Measurements from ENCODE around the gene LAP3.

The LAP3 gene

GRCh38 chr4:17657090-17657489 is 80.1 kb downstream of the LAP3 start:
- TF ChIP-seq, protein P1, sequence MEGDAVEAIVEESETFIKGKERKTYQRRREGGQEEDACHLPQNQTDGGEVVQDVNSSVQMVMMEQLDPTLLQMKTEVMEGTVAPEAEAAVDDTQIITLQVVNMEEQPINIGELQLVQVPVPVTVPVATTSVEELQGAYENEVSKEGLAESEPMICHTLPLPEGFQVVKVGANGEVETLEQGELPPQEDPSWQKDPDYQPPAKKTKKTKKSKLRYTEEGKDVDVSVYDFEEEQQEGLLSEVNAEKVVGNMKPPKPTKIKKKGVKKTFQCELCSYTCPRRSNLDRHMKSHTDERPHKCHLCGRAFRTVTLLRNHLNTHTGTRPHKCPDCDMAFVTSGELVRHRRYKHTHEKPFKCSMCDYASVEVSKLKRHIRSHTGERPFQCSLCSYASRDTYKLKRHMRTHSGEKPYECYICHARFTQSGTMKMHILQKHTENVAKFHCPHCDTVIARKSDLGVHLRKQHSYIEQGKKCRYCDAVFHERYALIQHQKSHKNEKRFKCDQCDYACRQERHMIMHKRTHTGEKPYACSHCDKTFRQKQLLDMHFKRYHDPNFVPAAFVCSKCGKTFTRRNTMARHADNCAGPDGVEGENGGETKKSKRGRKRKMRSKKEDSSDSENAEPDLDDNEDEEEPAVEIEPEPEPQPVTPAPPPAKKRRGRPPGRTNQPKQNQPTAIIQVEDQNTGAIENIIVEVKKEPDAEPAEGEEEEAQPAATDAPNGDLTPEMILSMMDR (conservative IDR thresholded peaks at IDR 0.05; ENCODE audit: low read depth) = no peak
- no peak overlapping the region for H3K27ac ChIP-seq
- CTCF ChIA-PET = no interaction called here
- POLR2A ChIA-PET (ENCODE audit: low non-redundant PET) = no interaction called here
- no peak for DNase-seq (ENCODE audit: low spot score)

All from RWPE1 (cell line).